ENCODE data around the gene CCNYL1. TPM values are rescaled to one million over a fixed set of nuclear protein-coding genes. Genes with fewer than 3 reads are reported as not detected.

CCNYL1 gene
- total RNA-seq, 1 donor from 2014 or later = 7.1 TPM

- H3K36me3 ChIP-seq = peaks cover 0 to 11% of the 10 kb centered on the region in 2 donors
- no peak for TF ChIP-seq POLR2A (IDR thresholded peaks at IDR 0.05)
- no peak for TF ChIP-seq CTCF (IDR thresholded peaks at IDR 0.05)
- TF ChIP-seq POLR2AphosphoS5 (IDR thresholded peaks at IDR 0.05; ENCODE audit: insufficient read depth in 1 of 2, low read depth in 1 of 2) = no peak
Observed at GRCh38 chr2:207743514-207743913, 32.1 kb downstream of the CCNYL1 start.

GRCh38 chr2:207744050-207744449 is 32.6 kb downstream of the CCNYL1 start:
- Histone ChIP-seq H3K27me3 (no peaks in the 10 kb centered on the region), H3K4me3 (no peak overlapping the region), H3K9me3 (no peaks in the 10 kb centered on the region), H3K4me1 (no peaks in the 10 kb centered on the region), H3K36me3 (peaks cover 0 to 11% of the 10 kb centered on the region in 2 donors), H3K27ac (no peak overlapping the region)
- intact Hi-C loops (cut with DNase I) = loop anchor here (10.0 kb wide), 3 partner anchors 231 to 331 kb away; no protein-coding TSS in a partner anchor
- no peak for DNase-seq (ENCODE audit: extremely low spot score in 2 of 2)
- TF ChIP-seq POLR2AphosphoS5 (IDR thresholded peaks at IDR 0.05; ENCODE audit: insufficient read depth in 1 of 2, low read depth in 1 of 2) = no peak
- no peak for TF ChIP-seq CTCF (IDR thresholded peaks at IDR 0.05)
- no peak for TF ChIP-seq POLR2A (IDR thresholded peaks at IDR 0.05)

More at GRCh38 chr2:207743514-207743913, 32.1 kb downstream of the CCNYL1 start:
- no peak overlapping the region for H3K27ac ChIP-seq
- H3K27me3 ChIP-seq = no peaks in the 10 kb centered on the region
- no peaks in the 10 kb centered on the region for H3K4me1 ChIP-seq
- H3K9me3 ChIP-seq = no peaks in the 10 kb centered on the region
- no peak overlapping the region for H3K4me3 ChIP-seq
- DNase-seq (ENCODE audit: extremely low spot score in 2 of 2) = no peak
- intact Hi-C loops (cut with DNase I) = loop anchor here (10.0 kb wide), 3 partner anchors 231 to 331 kb away; no protein-coding TSS in a partner anchor

- no peak for DNase-seq (ENCODE audit: extremely low spot score in 2 of 2)
- TF ChIP-seq POLR2AphosphoS5 (IDR thresholded peaks at IDR 0.05; ENCODE audit: insufficient read depth in 1 of 2, low read depth in 1 of 2) (no peak), CTCF (IDR thresholded peaks at IDR 0.05) (no peak), POLR2A (IDR thresholded peaks at IDR 0.05) (no peak)
- Histone ChIP-seq H3K27ac (no peak overlapping the region), H3K4me3 (no peak overlapping the region), H3K9me3 (no peaks in the 10 kb centered on the region), H3K4me1 (no peaks in the 10 kb centered on the region), H3K36me3 (peaks cover 0 to 11% of the 10 kb centered on the region in 2 donors), H3K27me3 (no peaks in the 10 kb centered on the region)
- intact Hi-C loops (cut with DNase I) = loop anchor here (10.0 kb wide), 3 partner anchors 230 to 330 kb away; no protein-coding TSS in a partner anchor
Observed at GRCh38 chr2:207744451-207744850, 33.0 kb downstream of the CCNYL1 start.

- H3K27ac ChIP-seq = no peak overlapping the region
- H3K4me3 ChIP-seq = no peak overlapping the region
- TF ChIP-seq POLR2AphosphoS5 (IDR thresholded peaks at IDR 0.05; ENCODE audit: insufficient read depth in 1 of 2, low read depth in 1 of 2) (no peak), CTCF (IDR thresholded peaks at IDR 0.05) (peak; percentile 60 to 81 (median 78))
- no peaks in the 10 kb centered on the region for H3K27me3 ChIP-seq
- intact Hi-C loops (cut with DNase I) = loop anchor here (10.0 kb wide), 3 partner anchors 229 to 329 kb away; no protein-coding TSS in a partner anchor
- no peaks in the 10 kb centered on the region for H3K9me3 ChIP-seq
- H3K4me1 ChIP-seq = no peaks in the 10 kb centered on the region
- DNase-seq (ENCODE audit: extremely low spot score in 2 of 2) = no peak
- H3K36me3 ChIP-seq = peaks cover 0 to 11% of the 10 kb centered on the region in 2 donors
Observed at GRCh38 chr2:207746131-207746530, 34.7 kb downstream of the CCNYL1 start.

All from vagina (tissue), 2 donors.